GM12878 (cell line): ENCODE results near the gene ARSJ. TPM values are rescaled to one million over a fixed set of nuclear protein-coding genes. Genes with fewer than 3 reads are reported as not detected.

Experiments
- ATAC-seq: fragments of 200-7000 bp; cut with Tn5 transposase; 3 replicates; pipeline ENCODE4 v1.9.1; 2020; ENCODE audit warnings: mild to moderate bottlenecking, moderate library complexity
- BruUV-seq: library from RNA; stranded (reverse); fragments of 400-500 nt; replicated peaks from 2 replicates; lab custom pipeline; 2021; lab: Mats Ljungman, UMichigan
- CTCF ChIA-PET: fragments of 300-600 bp; sonication (Branson Sonifier 250); formaldehyde crosslinking; extraction: SDS; loops from one replicate; lab custom pipeline; 2021; ENCODE audit warnings: inconsistent platforms; lab: Yijun Ruan, JAX
- POLR2A ChIA-PET: fragments of 350-600 bp; formaldehyde crosslinking; extraction: SDS; loops from one replicate; lab custom pipeline; 2021; ENCODE audit warnings: inconsistent platforms; lab: Charles Lee
- RAD21 ChIA-PET: fragments of 300-600 bp; sonication (Branson Sonifier 250); formaldehyde crosslinking; loops from one replicate; lab custom pipeline; 2023; ENCODE audit warnings: antibody characterized with exemption; ENCODE audit not compliant: unreplicated experiment; lab: Charles Lee
- SMC1A ChIA-PET: fragments of 300-600 bp; sonication (Branson Sonifier 250); formaldehyde crosslinking; loops from one replicate; lab custom pipeline; 2023; ENCODE audit not compliant: unreplicated experiment, uncharacterized antibody; lab: Charles Lee
- DNase-seq: peaks from one replicate; pipeline ENCODE4 v3.0.0-alpha.2; 2011; ENCODE audit warnings: low read depth, low spot score
- FAIRE-seq: peaks from 3 replicates; lab custom pipeline; 2011; peaks lifted over from hg19 to GRCh38; lab: Jason Lieb, UNC
- H2AFZ ChIP-seq: 2 replicates; pipeline ENCODE4 v1.6.0; 2011; ENCODE audit warnings: low read depth, low read length, control low read depth; ENCODE audit not compliant: control insufficient read depth
- H3K27ac ChIP-seq: 2 replicates; pipeline ENCODE4 v1.5.1; 2011; ENCODE audit warnings: control low read depth; ENCODE audit not compliant: control insufficient read depth, insufficient read depth
- H3K27me3 ChIP-seq, 2 experiments: replicated peaks in 1 of 2; 2 replicates each; pipeline versions ENCODE4 v1.6.0 to v1.6.1; 2011; ENCODE audit warnings: low read length in 1 of 2; ENCODE audit not compliant: control insufficient read depth in 2 of 2, insufficient read depth in 2 of 2
- H3K36me3 ChIP-seq, 2 experiments: 2 replicates each; pipeline ENCODE4 v1.5.1; 2011; ENCODE audit warnings: low read length in 1 of 2; ENCODE audit not compliant: control insufficient read depth in 2 of 2, insufficient read depth in 2 of 2
- H3K4me1 ChIP-seq: 2 replicates; pipeline ENCODE4 v1.6.1; 2011; ENCODE audit warnings: mild to moderate bottlenecking, low read length, moderate library complexity, mixed read lengths; ENCODE audit not compliant: control insufficient read depth, insufficient read depth
- H3K4me2 ChIP-seq: 2 replicates; pipeline ENCODE4 v1.6.0; 2011; ENCODE audit warnings: control low read depth; ENCODE audit not compliant: control insufficient read depth, insufficient read depth
- H3K4me3 ChIP-seq: fragments of 200-600 bp; sonication (generic); 2 replicates; pipeline ENCODE4 v1.5.1; 2016
- H3K79me2 ChIP-seq: 2 replicates; pipeline ENCODE4 v1.6.0; 2011; ENCODE audit warnings: low read length; ENCODE audit not compliant: control insufficient read depth, insufficient read depth
- H3K9ac ChIP-seq: 2 replicates; pipeline ENCODE4 v1.8.0; 2011; ENCODE audit warnings: low read length, control low read depth, mixed read lengths; ENCODE audit not compliant: control insufficient read depth, insufficient read depth
- H3K9me3 ChIP-seq: replicated peaks from 3 replicates; pipeline ENCODE4 v1.5.1; 2011; ENCODE audit warnings: mild to moderate bottlenecking, low read length; ENCODE audit not compliant: control insufficient read depth, insufficient read depth
- H4K20me1 ChIP-seq: 2 replicates; pipeline ENCODE4 v1.6.0; 2011; ENCODE audit not compliant: control insufficient read depth, insufficient read depth
- ASH2L ChIP-seq: fragments of 300-600, 200-600 bp; sonication (generic); IDR thresholded peaks from 2 replicates; pipeline ENCODE4 v1.6.1; 2017; ENCODE audit warnings: low read depth, mild to moderate bottlenecking, borderline replicate concordance
- CREM ChIP-seq: IDR thresholded peaks from 2 replicates; pipeline ENCODE4 v1.6.1; 2014; ENCODE audit warnings: antibody characterized with exemption, low read depth
- EED ChIP-seq: sonication (generic); IDR thresholded peaks from 2 replicates; pipeline ENCODE4 v1.6.1; 2016; ENCODE audit warnings: antibody characterized with exemption, low read depth
- HDGF ChIP-seq: fragments of 450-650 bp; IDR thresholded peaks from 2 replicates; pipeline ENCODE4 v1.6.1; 2016; ENCODE audit warnings: antibody characterized with exemption
- LARP7 ChIP-seq: fragments of 450-650 bp; IDR thresholded peaks from 2 replicates; pipeline ENCODE4 v1.6.1; 2017; ENCODE audit warnings: mild to moderate bottlenecking
- MEF2A ChIP-seq: IDR thresholded peaks from 2 replicates; pipeline ENCODE4 v1.6.1; 2011; ENCODE audit warnings: low read depth, mild to moderate bottlenecking, low read length, moderate library complexity; ENCODE audit not compliant: insufficient read depth
- MLLT1 ChIP-seq: fragments of 450-650 bp; IDR thresholded peaks from 2 replicates; pipeline ENCODE4 v1.6.1; 2016; ENCODE audit warnings: mild to moderate bottlenecking
- NR2C2 ChIP-seq: IDR thresholded peaks from 2 replicates; pipeline ENCODE4 v1.6.1; 2011; ENCODE audit warnings: borderline replicate concordance, low read depth; ENCODE audit not compliant: control insufficient read depth, insufficient read length
- POLR2A ChIP-seq: IDR thresholded peaks from 2 replicates; pipeline ENCODE4 v1.6.1; 2011; ENCODE audit warnings: low read depth, mild to moderate bottlenecking, low read length
- SIN3A ChIP-seq: IDR thresholded peaks from 2 replicates; pipeline ENCODE4 v1.6.1; 2012; ENCODE audit warnings: low read depth, low read length, improper control_type of control experiment
- SMAD5 ChIP-seq: IDR thresholded peaks from 2 replicates; pipeline ENCODE4 v1.6.1; 2016; ENCODE audit warnings: antibody characterized with exemption, low read depth
- SUPT20H ChIP-seq: IDR thresholded peaks from 2 replicates; pipeline ENCODE4 v1.6.1; 2011; ENCODE audit warnings: low read depth, mild to moderate bottlenecking, low read length, moderate library complexity, borderline replicate concordance; ENCODE audit not compliant: control insufficient read depth
- TCF7 ChIP-seq: IDR thresholded peaks from 2 replicates; pipeline ENCODE4 v1.6.1; 2014; ENCODE audit warnings: antibody characterized with exemption, borderline replicate concordance
- WRNIP1 ChIP-seq: IDR thresholded peaks from 2 replicates; pipeline ENCODE4 v1.6.1; 2011; ENCODE audit warnings: low read depth, low read length, improper control_type of control experiment, borderline replicate concordance
- ZNF592 ChIP-seq: fragments of 450-650 bp; IDR thresholded peaks from 2 replicates; pipeline ENCODE4 v1.6.1; 2017; ENCODE audit warnings: mild to moderate bottlenecking, moderate library complexity
- WGBS: methylation state at CpG from one replicate; pipeline ENCODE4 v1.1.6; 2016; ENCODE audit warnings: low lambda C conversion rate; ENCODE audit not compliant: insufficient replicate concordance, insufficient coverage; ENCODE audit errors: missing lambda C conversion rate; 5-methylcytosine and 5-hydroxymethylcytosine counted together
- in situ Hi-C: fragments of 300-500 bp; cut with MboI; formaldehyde crosslinking; loops from 9 replicates; pipeline ENCODE4 v1.14.3; 2018; ENCODE audit warnings: mixed read lengths
- intact Hi-C: fragments of 100-400 bp; cut with micrococcal nuclease; formaldehyde crosslinking; loops from one replicate; pipeline ENCODE4 v1.14.2; 2022; ENCODE audit not compliant: unreplicated experiment
- polyA plus RNA-seq, 11 experiments: library from polyadenylated mRNA; depleted of rRNA in 4 of 11; unstranded in 6 of 11; stranded (reverse) in 5 of 11; fragments of >200 nt; fragmentation: Nextera tagmentation in 4 of 11; fragmentation: Illumina TruSeq in 1 of 11; extraction: Ambion mirVana in 4 of 11; extraction: Trizol in 1 of 11; gene quantifications; 1 replicate in 1 of 11; 2 replicates in 10 of 11; pipeline versions ENCODE4 v1.2.1 to v1.2.3, GENCODE V29; 2011 to 2016; ENCODE audit warnings: inconsistent platforms in 2 of 11, missing spikeins in 2 of 11, low read depth in 1 of 11
- total RNA-seq, 4 experiments: library from RNA; depleted of rRNA in 3 of 4; stranded (reverse); fragments of >200 nt in 3 of 4; fragmentation: Illumina TruSeq in 1 of 4; extraction: Trizol in 1 of 4; gene quantifications; 2 replicates each; pipeline versions ENCODE4 v1.2.1 to v1.2.3, GENCODE V29; 2013 to 2021
- TF ChIP-seq, protein P1 (sequence below): IDR thresholded peaks from 2 replicates; pipeline ENCODE4 v1.6.1; 2011; ENCODE audit warnings: borderline replicate concordance, low read depth, mild to moderate bottlenecking, moderate library complexity, low read length; ENCODE audit not compliant: insufficient read depth, poor library complexity, severe bottlenecking

Gene ARSJ
- total and polyA plus RNA-seq, 10 of the 15 experiments (the other 5 are each of a cell fraction or from before 2014, with no cell fraction given): under 0.01 to 0.19 (median 0.04) TPM; not detected in 5

DNA sequence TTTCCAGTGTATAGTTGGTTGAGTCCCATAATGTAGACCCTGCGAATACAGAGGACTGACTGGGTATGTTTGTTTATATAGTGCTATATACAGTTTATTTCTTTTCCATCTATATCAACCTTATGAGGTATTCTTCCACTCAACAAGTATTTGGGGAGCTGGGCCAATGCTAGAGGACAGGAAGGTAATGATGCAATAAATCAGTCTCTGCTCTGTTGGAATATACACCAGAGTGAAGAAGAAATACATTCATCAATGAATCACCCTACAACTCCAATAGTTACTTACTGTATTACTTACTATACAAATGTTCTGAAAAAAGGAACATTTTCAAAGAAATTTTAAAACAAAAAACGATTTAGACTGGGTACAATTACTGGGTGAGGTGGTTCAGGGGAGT is 2.1 kb upstream of the ARSJ start (continued):
- no peak for TF ChIP-seq ASH2L
- TF ChIP-seq SIN3A: no peak
- TF ChIP-seq, protein P1, sequence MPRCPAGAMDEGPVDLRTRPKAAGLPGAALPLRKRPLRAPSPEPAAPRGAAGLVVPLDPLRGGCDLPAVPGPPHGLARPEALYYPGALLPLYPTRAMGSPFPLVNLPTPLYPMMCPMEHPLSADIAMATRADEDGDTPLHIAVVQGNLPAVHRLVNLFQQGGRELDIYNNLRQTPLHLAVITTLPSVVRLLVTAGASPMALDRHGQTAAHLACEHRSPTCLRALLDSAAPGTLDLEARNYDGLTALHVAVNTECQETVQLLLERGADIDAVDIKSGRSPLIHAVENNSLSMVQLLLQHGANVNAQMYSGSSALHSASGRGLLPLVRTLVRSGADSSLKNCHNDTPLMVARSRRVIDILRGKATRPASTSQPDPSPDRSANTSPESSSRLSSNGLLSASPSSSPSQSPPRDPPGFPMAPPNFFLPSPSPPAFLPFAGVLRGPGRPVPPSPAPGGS: no peak
- TF ChIP-seq POLR2A: no peak
- no peak for TF ChIP-seq MLLT1
- no peak for TF ChIP-seq SMAD5

DNA sequence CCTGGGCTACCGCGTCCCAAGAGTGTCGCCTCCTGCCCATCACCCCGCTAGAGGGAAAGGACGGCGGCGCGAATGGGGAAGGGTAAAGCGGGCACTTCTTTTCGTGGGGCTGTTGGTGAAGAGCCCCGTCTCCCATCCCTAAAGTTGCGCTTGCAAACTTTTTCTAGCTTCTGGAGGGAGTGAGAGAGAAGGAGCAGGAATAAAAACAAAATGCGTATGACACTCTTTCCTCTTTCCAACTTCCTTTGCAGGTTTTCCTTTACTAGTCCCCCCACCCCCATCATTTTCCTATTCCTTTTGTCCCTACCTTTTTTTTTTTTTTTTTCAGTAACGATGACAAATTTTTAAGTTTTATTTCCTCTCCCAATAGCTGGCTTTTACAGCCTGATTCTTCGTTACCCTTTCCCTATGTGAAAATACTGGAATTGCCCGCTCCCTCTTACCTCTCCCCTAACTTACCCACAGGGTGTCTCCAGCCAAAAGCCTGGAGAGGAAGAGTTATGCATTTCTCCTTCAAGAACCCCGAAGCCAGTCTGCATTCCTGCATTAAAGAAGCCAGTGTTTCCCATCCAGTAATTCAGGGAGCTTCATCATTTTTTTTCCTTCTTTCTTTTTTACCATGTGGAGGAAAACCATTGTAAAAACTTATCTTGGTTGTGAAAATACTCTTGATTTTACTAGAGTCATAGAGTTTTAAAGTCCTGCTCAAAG is 613 bp upstream of the ARSJ start:
- no peak for DNase-seq
- Histone ChIP-seq H3K36me3 (no peaks in the 10 kb centered on the region), H2AFZ (no peak overlapping the region), H3K4me3 (peak overlapping the region; percentile 57), H3K4me1 (no peaks in the 10 kb centered on the region), H4K20me1 (no peaks in the 10 kb centered on the region), H3K79me2 (no peaks in the 10 kb centered on the region), H3K9ac (no peak overlapping the region), H3K9me3 (no peaks in the 10 kb centered on the region), H3K27ac (no peak overlapping the region), H3K4me2 (peak overlapping the region; percentile 28; the same call in 1 of the 2 replicates), H3K27me3 (peaks cover 0 to 5% of the 10 kb centered on the region in 2 experiments; a peak in 2 of 4 replicates)
- POLR2A ChIA-PET: interaction anchor here (0.6 kb wide), 2 partner anchors 258 to 1196 kb away, joined by 3 to 4 read pairs; no protein-coding TSS in a partner anchor
- ATAC-seq: peak; percentile 61
- WGBS: 11% methylated on average over 16 of the region's 17 CpGs
- CTCF ChIA-PET: interaction anchor here (0.6 to 1.4 kb wide), 4 partner anchors 12 to 783 kb away, joined by 3 to 5 read pairs (median 3); no protein-coding TSS in a partner anchor
- no peak for FAIRE-seq
- SMC1A ChIA-PET: interaction anchor here (0.6 to 1.4 kb wide), 6 partner anchors 11 to 60 kb away, joined by 3 read pairs; no protein-coding TSS in a partner anchor
- no TSS peak for BruUV-seq
- RAD21 ChIA-PET: interaction anchor here (0.5 to 1.1 kb wide), 4 partner anchors 42 to 713 kb away, joined by 3 to 6 read pairs (median 4); no protein-coding TSS in a partner anchor
- intact Hi-C loops (no loop called here), in situ Hi-C loops (no loop called here)
- TF ChIP-seq HDGF (no peak), CREM (no peak), WRNIP1 (no peak), MEF2A (no peak), LARP7 (no peak), EED (no peak), ZNF592 (no peak), TCF7 (no peak), SUPT20H (no peak), NR2C2 (no peak)
